MV-4-11 (cell line): ENCODE measurements around the gene C16orf87.
"Not testable (repeated sequence)": the region's sequence is repeated elsewhere in the genome, so short reads cannot be mapped to it uniquely, and the experiment has no call there.

Experiments used
- DNase-seq: peaks from one replicate; lab custom pipeline; 2025; lab: John Stamatoyannopoulos, UW

The C16orf87 gene

DNA sequence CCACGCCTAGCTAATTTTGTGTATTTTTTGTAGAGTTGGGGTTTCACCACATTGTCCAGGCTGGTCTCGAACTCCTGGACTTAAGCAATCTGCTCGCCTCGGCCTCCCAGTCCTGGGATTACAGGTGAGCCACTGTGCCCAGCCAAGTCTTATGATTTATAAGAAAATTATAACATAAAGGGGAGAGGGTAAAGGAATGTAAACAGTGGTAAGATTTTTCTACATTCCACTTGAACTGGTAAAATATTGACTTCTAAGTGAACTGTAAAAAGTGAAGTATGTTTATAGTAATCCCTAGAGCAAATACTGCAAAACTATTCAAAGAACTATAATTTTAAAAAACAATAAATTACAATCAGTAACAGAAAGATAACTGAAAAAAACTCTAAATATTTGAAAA, 33.5 kb downstream of the C16orf87 start:
- no peak for DNase-seq

DNA sequence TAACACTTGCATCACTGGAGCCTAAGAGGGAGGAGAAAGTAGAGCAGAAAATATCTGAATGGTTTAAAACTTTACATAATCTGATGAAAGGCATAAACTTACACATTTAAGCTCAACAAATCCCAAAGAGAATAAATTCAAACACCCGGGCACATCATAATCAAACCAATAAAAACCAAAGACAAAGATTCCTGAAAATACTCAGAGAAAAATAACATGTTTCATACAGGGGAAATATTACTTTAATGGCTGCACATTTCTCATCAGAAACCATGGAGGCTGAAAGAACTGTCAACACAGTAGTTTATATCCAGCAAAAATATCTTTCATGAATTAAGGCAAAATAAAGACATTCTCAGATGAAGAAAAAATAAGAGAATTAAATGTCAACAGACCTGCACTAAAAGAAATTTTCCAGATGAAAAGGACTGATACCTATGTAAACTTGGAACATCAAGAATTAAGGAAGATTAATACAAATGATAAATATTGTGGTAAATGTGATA, 34.2 kb downstream of the C16orf87 start:
- no peak for DNase-seq

GRCh38 chr16:46793841-46794240, 37.1 kb downstream of the C16orf87 start:
- no peak for DNase-seq

DNA sequence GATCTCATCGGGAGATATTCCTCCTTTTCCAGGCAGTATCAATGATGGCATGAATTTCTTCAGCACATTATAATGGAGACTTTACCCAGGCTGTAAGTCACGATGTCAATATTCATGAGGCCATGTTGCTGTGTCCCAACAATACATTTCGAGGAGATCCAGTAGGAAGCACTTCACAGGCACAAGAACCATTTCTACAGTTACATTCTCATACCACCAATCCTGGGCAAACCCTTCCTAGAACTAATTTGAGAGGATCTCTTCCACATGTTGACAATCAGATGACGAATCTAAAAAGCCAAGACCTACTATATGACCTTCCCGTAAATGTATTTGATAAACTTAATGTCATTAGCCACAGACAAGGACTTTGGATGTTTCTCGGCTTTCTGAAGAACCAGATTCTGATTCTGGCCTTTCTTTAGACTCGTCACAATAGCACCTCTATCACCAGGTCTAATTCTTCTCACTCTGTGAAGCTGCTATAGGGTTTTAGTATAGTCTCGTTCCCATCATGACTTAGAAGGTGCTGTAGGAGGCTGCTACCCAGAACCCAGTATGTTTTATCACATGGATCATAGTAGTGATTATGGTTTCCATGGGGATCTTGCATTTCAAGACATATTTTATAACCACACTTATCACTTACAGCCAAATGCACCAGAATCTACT, 40.2 kb downstream of the C16orf87 start:
- DNase-seq, result no peak

GRCh38 chr16:46789499-46790414, 41.2 kb downstream of the C16orf87 start:
- DNase-seq, result peak; percentile 55

DNA sequence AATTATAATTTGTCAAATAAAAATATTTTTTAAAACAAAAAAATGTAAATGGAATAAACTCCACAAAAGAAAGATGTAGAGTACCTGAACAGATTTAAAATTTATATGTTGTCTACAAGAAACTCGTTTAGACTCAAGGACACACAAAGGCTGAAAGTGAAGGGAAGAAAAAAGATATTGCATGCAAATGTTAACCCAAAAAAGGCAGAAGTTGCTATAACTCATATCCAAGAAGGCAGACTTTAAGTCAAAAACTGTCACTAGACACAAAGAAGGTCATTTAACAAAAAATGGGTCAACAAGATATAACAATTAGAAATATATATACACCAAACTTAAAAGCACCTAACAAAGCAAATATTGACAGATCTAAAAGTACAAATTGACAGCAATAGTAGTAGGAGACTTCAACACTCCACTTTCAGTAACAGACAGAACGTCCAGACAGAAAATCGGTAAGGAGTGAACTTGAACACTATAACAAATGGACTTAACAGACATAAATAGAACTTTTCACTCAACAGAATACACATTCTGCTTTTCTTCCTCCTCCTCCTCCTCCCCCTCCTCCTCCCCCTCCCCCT, 42.0 kb downstream of the C16orf87 start:
- DNase-seq, result peak; percentile 37

DNA sequence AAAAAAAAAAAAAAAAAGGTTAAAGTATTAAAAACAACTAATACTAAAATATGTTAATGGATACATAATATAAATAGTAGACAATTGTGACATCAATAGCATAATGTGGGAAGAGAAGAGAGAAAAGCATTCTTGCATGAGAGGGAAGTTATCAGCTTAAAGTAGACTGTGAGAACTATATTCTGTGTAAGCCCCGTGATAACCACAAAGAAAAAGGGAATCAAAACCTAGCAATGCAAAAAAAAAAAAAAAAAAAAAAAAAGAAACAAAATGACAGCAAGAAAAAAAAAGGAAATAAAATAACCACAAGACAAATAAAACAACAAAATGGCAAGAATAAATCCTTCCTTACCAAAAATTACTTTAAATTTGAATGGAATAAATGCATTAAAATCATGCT, 43.1 kb downstream of the C16orf87 start:
- DNase-seq, result peak; percentile 88

GRCh38 chr16:46785076-46785845, 45.7 kb downstream of the C16orf87 start:
- DNase-seq, result no peak

DNA sequence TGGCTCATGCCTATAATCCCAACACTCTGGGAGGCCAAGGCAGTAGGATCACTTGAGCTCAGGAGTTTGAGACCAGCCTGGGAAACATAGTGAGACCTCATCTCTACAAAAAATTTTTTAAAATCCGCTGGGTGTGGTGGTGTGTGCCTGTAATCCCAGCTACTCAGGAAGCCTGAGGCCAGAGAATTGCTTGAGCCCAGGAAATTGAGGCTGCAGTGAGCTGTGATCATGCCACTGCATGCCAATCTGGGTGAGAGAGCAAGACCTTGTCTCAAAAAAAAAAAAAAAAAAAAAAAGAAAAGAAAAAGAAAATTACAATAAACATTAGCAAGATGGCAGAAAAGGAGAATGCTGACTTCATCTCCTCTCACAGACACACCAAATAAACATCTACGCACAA, 46.4 kb downstream of the C16orf87 start:
- not testable (repeated sequence) for DNase-seq

DNA sequence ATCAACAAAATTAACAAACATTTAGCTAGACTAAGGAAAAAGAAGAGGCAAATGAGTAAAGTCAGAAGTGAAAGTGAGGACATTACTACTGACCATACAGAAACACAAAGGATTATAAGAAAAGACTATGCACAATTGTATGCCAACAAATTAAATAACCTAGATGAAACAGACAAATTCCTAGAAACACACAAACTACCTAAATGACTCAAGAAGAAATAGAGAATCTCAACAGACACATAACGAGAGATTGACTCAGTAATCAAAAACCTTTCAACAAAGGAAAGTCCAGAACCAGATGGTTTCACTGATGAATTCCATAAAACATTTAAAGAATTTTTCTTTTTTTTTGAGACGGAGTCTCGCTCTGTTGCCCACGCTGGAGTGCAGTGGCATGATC, 47.2 kb downstream of the C16orf87 start:
- peak; percentile 22 for DNase-seq

DNA sequence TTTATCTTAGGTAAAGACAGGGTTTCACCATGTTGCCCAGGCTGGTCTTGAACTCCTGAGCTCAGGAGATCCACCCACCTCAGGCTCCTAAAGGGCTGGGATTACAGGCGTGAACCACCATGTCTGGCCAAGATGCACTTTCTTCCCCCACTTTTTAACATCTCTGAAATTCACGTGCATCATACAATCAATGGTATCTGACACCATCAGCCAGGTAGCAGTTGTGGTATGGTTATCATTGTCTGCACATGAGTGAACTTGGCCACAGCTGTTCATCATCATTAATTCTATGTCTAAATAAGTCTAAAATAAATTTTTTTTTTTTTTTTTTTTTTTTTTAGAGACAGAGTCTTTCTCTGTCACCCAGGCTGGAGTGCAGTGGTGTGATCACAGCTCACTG, 48.7 kb downstream of the C16orf87 start:
- no peak for DNase-seq

GRCh38 chr16:46777804-46778203, 53.2 kb downstream of the C16orf87 start:
- DNase-seq, result no peak

- DNase-seq, result no peak
Observed at GRCh38 chr16:46775214-46775613, 55.8 kb downstream of the C16orf87 start.

DNA sequence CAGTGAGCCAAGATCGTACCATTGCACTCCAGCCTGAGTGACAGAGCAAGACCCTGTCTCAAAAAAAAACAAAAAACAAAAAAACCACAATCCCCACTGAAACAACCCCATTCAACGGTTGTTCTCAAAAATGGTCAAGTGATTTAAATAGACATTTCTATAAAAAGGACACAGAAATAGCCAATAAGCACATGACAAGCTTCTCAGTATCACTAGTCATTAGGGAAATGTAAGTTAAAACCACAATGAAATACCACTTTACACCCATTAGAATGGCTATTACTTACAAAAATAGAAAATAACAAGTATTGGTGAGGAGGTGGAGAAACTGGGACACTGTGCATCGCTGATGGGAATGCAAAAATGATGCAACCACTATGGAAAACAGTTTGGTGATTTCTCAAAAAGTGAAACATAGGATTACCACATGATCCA, 56.2 kb downstream of the C16orf87 start:
- DNase-seq, result peak; percentile 62

GRCh38 chr16:46772463-46772862, 58.5 kb downstream of the C16orf87 start:
- no peak for DNase-seq

GRCh38 chr16:46768809-46769208, 62.2 kb downstream of the C16orf87 start:
- DNase-seq, result no peak

GRCh38 chr16:46765050-46765449, 65.9 kb downstream of the C16orf87 start:
- DNase-seq, result peak; percentile 76

DNA sequence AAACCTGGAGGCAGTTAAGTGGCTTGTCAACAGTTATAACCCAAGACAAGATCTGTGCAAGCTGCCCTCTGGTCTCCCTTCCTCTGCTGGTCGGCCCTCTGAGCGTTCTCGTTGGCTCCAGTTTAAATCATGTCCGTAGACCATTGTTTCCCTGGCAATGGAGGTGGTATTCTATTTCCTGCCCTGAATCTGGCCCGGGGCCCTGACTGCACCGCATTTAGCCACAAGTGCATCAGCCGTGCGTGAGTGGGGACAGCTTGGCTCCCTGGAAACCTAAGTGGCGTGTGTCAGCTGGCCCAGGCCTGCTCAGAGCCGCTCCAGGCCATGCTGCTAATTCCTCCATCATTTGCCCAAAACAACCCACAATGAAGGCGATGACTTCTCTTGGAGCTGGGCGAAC, 67.8 kb downstream of the C16orf87 start:
- DNase-seq, result no peak

GRCh38 chr16:46762583-46762982, 68.4 kb downstream of the C16orf87 start:
- DNase-seq, result no peak

- DNase-seq, result no peak
Observed at GRCh38 chr16:46759309-46759708, 71.7 kb downstream of the C16orf87 start.

DNA sequence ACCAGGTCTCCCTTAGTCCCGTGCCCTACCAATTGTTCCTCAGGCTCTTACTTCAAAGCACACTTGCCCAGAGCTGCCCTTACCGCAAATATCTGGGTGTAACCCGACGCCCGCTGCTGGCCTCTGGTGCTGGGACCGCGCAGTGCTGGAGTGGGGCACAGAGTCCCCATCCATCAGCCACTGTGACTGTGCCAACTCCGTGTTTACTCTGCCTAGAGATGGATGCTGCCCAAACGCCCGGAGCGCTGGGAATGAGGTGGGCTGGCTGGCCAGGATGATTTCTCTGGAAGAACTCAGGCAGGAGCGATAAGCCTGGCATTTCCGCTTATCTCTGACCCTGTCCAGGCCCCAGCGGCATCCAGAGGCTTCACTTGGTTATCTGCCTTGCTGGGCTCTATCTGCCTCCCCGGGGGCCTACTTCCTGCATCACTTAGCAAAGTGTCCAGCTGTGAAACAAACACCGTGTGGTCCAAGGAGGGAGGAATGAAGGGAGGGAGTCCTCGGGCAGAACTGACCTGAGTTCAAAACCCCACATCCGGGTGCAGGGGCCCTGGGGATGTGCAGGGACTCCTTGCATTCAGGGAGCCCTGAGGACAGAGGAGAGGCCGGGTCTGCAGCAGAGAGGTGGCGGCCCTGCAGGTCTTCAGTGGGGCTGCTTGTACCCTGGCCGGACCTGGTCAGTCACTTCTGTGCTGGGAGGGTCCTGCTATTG, 73.5 kb downstream of the C16orf87 start:
- no peak for DNase-seq
